SU-DHL-6 (cell line): ENCODE measurements around the gene SMCHD1.

Experiments
- EZH2phosphoT487 ChIP-seq: fragments of 200-600 bp; sonication (generic), shearing (Covaris generic); conservative IDR thresholded peaks from 2 replicates; pipeline ENCODE4 v1.6.1; 2018; ENCODE audit warnings: mild to moderate bottlenecking, antibody characterized with exemption, low read length, moderate library complexity, mixed read lengths
- TF ChIP-seq, protein P1 (sequence below): fragments of 200-600 bp; sonication (generic); IDR thresholded peaks from one replicate; pipeline ENCODE4 v1.5.1; 2017; ENCODE audit warnings: antibody characterized with exemption, mild to moderate bottlenecking, low read length, moderate library complexity; ENCODE audit not compliant: insufficient read depth, poor library complexity, severe bottlenecking

DNA sequence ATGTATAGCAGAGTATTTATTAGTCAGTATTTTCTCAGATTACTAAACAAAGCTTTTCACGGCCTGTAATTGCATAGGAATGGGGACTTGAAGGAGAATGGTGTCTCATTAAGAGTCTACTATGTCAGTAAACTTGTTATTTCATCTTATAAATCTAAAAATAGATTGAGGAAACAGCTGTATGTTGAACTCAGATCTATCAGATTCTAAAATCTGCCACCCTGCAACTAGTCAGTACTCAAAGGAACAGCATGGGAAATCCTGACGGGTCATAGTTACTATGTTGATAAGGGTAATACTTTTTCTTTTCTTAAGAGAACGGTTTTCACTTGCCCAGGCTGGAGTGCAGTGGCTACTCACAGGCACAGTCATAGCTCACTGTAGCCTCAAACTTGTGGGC lies 121.1 kb downstream of the SMCHD1 start:
- TF ChIP-seq, protein P1, sequence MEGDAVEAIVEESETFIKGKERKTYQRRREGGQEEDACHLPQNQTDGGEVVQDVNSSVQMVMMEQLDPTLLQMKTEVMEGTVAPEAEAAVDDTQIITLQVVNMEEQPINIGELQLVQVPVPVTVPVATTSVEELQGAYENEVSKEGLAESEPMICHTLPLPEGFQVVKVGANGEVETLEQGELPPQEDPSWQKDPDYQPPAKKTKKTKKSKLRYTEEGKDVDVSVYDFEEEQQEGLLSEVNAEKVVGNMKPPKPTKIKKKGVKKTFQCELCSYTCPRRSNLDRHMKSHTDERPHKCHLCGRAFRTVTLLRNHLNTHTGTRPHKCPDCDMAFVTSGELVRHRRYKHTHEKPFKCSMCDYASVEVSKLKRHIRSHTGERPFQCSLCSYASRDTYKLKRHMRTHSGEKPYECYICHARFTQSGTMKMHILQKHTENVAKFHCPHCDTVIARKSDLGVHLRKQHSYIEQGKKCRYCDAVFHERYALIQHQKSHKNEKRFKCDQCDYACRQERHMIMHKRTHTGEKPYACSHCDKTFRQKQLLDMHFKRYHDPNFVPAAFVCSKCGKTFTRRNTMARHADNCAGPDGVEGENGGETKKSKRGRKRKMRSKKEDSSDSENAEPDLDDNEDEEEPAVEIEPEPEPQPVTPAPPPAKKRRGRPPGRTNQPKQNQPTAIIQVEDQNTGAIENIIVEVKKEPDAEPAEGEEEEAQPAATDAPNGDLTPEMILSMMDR: no peak
- TF ChIP-seq EZH2phosphoT487: no peak
